MM.1S (cell line): ENCODE data around the gene ANKHD1.
"Not testable (repeated sequence)": the region's sequence is repeated elsewhere in the genome, so short reads cannot be mapped to it uniquely, and the experiment has no call there.

ENCODE experiments used
- DNase-seq: peaks from one replicate; pipeline ENCODE4 v3.0.0-alpha.2; 2015
- H2AFZ ChIP-seq: fragments of 300-600 bp; sonication (generic); 2 replicates; pipeline ENCODE4 v1.6.0; 2016; ENCODE audit warnings: antibody characterized with exemption, low read length
- H3F3A ChIP-seq: fragments of 300-600 bp; sonication (generic); 2 replicates; pipeline ENCODE4 v1.6.1; 2016; ENCODE audit warnings: mild to moderate bottlenecking, antibody characterized with exemption, low read length, moderate library complexity, mixed read lengths; ENCODE audit not compliant: insufficient read depth
- H3K27ac ChIP-seq: fragments of 300-600 bp; sonication (generic); 2 replicates; pipeline ENCODE4 v1.5.1; 2016; ENCODE audit warnings: mild to moderate bottlenecking, low read length
- H3K27me3 ChIP-seq: fragments of 300-600 bp; sonication (generic); replicated peaks from 2 replicates; pipeline ENCODE4 v1.6.0; 2016; ENCODE audit warnings: low read length; ENCODE audit not compliant: insufficient read depth
- H3K36me3 ChIP-seq: fragments of 300-600 bp; sonication (generic); replicated peaks from 2 replicates; pipeline ENCODE4 v1.6.1; 2016; ENCODE audit warnings: mild to moderate bottlenecking, low read length, mixed read lengths; ENCODE audit not compliant: insufficient read depth
- H3K4me1 ChIP-seq: fragments of 300-600 bp; sonication (generic); 2 replicates; pipeline ENCODE4 v1.6.1; 2016; ENCODE audit warnings: low read length, mixed read lengths
- H3K4me2 ChIP-seq: fragments of 300-600 bp; sonication (generic); 2 replicates; pipeline ENCODE4 v1.6.0; 2016; ENCODE audit warnings: low read depth, low read length
- H3K4me3 ChIP-seq: fragments of 300-600 bp; sonication (generic); 2 replicates; pipeline ENCODE4 v1.5.1; 2016; ENCODE audit warnings: low read length, mixed read lengths
- H3K79me2 ChIP-seq: fragments of 300-600 bp; sonication (generic); 2 replicates; pipeline ENCODE4 v1.6.1; 2016; ENCODE audit warnings: mixed run types, low read length, mixed read lengths
- H3K9ac ChIP-seq: fragments of 300-600 bp; sonication (generic); 2 replicates; pipeline ENCODE4 v1.6.1; 2016; ENCODE audit warnings: low read length, mixed read lengths
- H3K9me2 ChIP-seq: fragments of 300-600 bp; sonication (generic); replicated peaks from 2 replicates; pipeline ENCODE4 v1.6.1; 2016; ENCODE audit warnings: mild to moderate bottlenecking, low read length, mixed read lengths; ENCODE audit not compliant: insufficient read depth
- H3K9me3 ChIP-seq: fragments of 300-600 bp; sonication (generic); replicated peaks from 2 replicates; pipeline ENCODE4 v1.6.1; 2016; ENCODE audit warnings: mild to moderate bottlenecking, low read length, mixed read lengths; ENCODE audit not compliant: insufficient read depth
- H4K20me1 ChIP-seq: fragments of 300-600 bp; sonication (generic); 2 replicates; pipeline ENCODE4 v1.6.1; 2016; ENCODE audit warnings: mild to moderate bottlenecking, low read length, moderate library complexity, mixed read lengths; ENCODE audit not compliant: insufficient read depth
- EZH2 ChIP-seq: fragments of 300-600 bp; sonication (generic); optimal IDR thresholded peaks from 2 replicates; pipeline ENCODE3; 2017; ENCODE audit warnings: low read depth, mild to moderate bottlenecking, antibody characterized with exemption, low read length, mixed read lengths
- EZH2phosphoT487 ChIP-seq: fragments of 300-600 bp; sonication (generic); IDR thresholded peaks from 2 replicates; pipeline ENCODE4 v1.6.1; 2018; ENCODE audit warnings: antibody characterized with exemption, low read length
- TF ChIP-seq, protein P1 (sequence below): fragments of 300-600 bp; sonication (generic); IDR thresholded peaks from 2 replicates; pipeline ENCODE4 v1.5.1; 2016; ENCODE audit warnings: antibody characterized with exemption, low read length, mixed read lengths

Gene ANKHD1

DNA sequence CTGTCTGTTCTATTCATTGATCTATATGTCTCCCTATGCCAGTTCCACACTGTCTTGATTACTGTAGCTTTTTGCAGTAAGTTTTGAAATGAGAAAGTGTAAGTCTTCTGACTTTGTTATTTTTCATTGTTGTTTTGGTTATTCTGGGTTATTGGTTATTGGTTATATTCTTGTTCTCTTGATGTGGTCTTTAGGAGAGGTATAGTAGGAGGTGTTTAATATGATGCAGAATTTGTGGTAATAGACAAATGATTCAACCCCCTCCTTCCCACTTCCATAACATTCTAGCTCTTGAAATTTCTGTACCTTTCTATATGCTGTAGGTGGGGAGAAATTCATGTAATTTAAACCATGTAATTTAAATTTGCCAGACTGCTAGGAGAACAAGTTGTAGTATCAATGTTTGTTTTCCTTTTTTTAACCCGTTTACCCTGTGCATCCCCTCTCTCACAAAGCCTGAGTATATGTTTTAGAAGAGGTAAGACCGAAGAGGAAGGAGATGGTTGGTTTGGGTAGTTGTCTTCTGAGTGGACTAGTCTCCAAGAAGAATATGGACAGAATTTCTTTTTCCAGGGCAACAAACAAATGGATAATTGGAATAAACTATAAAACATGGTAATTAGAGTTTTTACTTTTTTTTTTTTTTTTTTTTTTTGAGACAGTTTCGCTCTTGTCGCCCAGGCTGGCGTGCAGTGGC lies 19.2 kb downstream of the ANKHD1 start:
- Histone ChIP-seq H4K20me1 (peaks cover 33% of the 10 kb centered on the region), H3K9me2 (no peaks in the 10 kb centered on the region), H3K9ac (no peak overlapping the region), H2AFZ (no peak overlapping the region), H3K9me3 (no peaks in the 10 kb centered on the region), H3K27me3 (no peaks in the 10 kb centered on the region), H3F3A (no peaks in the 10 kb centered on the region), H3K4me3 (no peak overlapping the region), H3K4me1 (no peaks in the 10 kb centered on the region), H3K27ac (no peak overlapping the region), H3K36me3 (no peaks in the 10 kb centered on the region; the same call in 1 of the 2 replicates), H3K79me2 (peaks cover 98% of the 10 kb centered on the region), H3K4me2 (no peak overlapping the region)
- TF ChIP-seq EZH2phosphoT487: no peak
- no peak for TF ChIP-seq EZH2
- TF ChIP-seq, protein P1, sequence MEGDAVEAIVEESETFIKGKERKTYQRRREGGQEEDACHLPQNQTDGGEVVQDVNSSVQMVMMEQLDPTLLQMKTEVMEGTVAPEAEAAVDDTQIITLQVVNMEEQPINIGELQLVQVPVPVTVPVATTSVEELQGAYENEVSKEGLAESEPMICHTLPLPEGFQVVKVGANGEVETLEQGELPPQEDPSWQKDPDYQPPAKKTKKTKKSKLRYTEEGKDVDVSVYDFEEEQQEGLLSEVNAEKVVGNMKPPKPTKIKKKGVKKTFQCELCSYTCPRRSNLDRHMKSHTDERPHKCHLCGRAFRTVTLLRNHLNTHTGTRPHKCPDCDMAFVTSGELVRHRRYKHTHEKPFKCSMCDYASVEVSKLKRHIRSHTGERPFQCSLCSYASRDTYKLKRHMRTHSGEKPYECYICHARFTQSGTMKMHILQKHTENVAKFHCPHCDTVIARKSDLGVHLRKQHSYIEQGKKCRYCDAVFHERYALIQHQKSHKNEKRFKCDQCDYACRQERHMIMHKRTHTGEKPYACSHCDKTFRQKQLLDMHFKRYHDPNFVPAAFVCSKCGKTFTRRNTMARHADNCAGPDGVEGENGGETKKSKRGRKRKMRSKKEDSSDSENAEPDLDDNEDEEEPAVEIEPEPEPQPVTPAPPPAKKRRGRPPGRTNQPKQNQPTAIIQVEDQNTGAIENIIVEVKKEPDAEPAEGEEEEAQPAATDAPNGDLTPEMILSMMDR: no peak
- DNase-seq: no peak

DNA sequence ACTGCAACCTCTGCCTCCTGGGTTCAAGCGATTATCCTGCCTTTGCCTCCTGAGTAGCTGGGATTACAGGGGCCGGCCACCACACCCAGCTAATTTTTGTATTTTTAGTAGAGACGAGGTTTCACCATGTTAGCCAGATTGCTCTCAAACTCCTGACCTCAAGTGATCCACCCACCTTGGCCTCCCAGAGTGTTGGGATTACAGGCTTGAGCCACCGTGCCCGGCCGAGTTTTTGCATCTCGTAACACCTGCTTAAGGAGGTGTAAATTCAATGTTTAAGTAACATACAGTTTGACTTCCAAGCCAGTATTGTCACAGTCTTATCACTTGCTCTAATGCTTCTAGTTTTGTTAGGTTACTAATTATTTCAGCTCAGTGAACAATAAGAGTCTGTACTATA lies 19.7 kb downstream of the ANKHD1 start:
- not testable (repeated sequence) for H3K9ac ChIP-seq, H3K27ac ChIP-seq, DNase-seq, H2AFZ ChIP-seq, H3K36me3 ChIP-seq, H3F3A ChIP-seq, H3K9me3 ChIP-seq, H3K4me2 ChIP-seq, H3K4me3 ChIP-seq, H3K27me3 ChIP-seq, H3K9me2 ChIP-seq, H3K4me1 ChIP-seq
- Histone ChIP-seq H4K20me1 (peaks cover 33% of the 10 kb centered on the region), H3K79me2 (peaks cover 97% of the 10 kb centered on the region)

DNA sequence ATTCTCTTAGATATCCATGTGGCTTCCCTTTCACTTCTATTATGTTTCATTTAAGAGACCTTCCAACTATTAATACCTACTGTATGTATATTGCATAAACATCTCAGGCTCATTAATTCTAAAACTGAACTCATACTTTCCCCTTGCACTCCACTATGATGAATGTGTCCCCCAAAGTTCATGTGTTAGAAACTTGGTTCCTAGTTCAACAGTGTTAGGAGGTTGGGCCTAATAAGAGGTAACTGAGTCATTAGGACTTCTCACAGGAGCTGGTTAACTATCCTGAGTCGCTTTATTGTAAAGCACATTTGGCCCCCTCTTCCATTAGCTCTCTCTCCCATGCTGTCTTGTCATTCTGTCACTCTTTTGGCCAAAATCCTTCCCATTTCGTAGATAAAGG lies 22.0 kb downstream of the ANKHD1 start:
- H4K20me1 ChIP-seq: peaks cover 33% of the 10 kb centered on the region
- no peaks in the 10 kb centered on the region for H3K9me2 ChIP-seq
- TF ChIP-seq, protein P1: no peak
- TF ChIP-seq EZH2phosphoT487: no peak
- H3K27me3 ChIP-seq: no peaks in the 10 kb centered on the region
- no peak overlapping the region for H3K9ac ChIP-seq
- no peaks in the 10 kb centered on the region for H3K9me3 ChIP-seq
- H3K36me3 ChIP-seq: no peaks in the 10 kb centered on the region
- H3K27ac ChIP-seq: no peak overlapping the region
- DNase-seq: no peak
- H3K4me3 ChIP-seq: no peak overlapping the region
- no peak overlapping the region for H3K4me2 ChIP-seq
- no peaks in the 10 kb centered on the region for H3F3A ChIP-seq
- peaks cover 81% of the 10 kb centered on the region for H3K79me2 ChIP-seq
- H2AFZ ChIP-seq: no peak overlapping the region
- no peaks in the 10 kb centered on the region for H3K4me1 ChIP-seq

DNA sequence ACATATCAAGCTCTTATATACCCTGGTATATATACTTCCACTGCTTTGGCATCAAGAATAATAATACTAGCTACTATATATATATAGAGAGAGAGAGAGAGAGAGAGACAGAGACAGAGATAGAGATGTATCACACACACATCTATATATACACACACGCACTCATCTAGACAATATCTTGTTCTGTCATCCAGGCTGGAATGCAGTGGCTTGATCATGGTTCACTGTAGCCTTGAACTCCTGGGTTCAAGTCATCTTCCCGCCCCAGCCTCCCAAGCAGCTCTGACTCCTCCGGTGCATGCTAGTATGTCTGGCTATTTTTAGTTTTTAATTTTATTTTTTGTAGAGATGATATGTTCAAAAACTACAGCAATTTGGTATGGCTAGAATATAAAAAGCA lies 22.5 kb downstream of the ANKHD1 start:
- no peak for DNase-seq
- Histone ChIP-seq H3K9me2 (no peaks in the 10 kb centered on the region), H3K79me2 (peaks cover 80% of the 10 kb centered on the region), H3K4me1 (no peaks in the 10 kb centered on the region), H3K4me2 (no peak overlapping the region), H2AFZ (no peak overlapping the region), H3K4me3 (no peak overlapping the region), H3K27me3 (no peaks in the 10 kb centered on the region), H3K36me3 (no peaks in the 10 kb centered on the region), H4K20me1 (peaks cover 33% of the 10 kb centered on the region), H3F3A (no peaks in the 10 kb centered on the region), H3K9ac (no peak overlapping the region), H3K9me3 (no peaks in the 10 kb centered on the region), H3K27ac (no peak overlapping the region)
- no peak for TF ChIP-seq EZH2phosphoT487
- no peak for TF ChIP-seq EZH2
- TF ChIP-seq, protein P1: no peak

DNA sequence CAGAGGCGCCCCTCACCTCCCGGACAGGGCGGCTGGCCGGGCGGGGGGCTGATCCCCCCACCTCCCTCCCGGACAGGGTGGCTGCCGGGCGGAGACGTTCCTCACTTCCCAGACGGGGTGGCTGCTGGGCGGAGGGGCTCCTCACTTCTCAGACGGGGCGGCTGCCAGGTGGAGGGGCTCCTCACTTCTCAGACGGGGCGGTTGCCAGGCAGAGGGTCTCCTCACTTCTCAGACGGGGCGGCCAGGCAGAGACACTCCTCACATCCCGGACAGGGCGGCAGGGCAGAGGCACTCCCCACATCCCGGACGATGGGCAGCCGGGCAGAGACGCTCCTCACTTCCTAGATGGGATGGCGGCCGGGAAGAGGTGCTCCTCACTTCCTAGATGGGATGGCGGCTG lies 26.1 kb downstream of the ANKHD1 start:
- H3K9me2 ChIP-seq, H3K27ac ChIP-seq, H2AFZ ChIP-seq, H3K36me3 ChIP-seq, H3K27me3 ChIP-seq, H3K4me2 ChIP-seq, H3K9ac ChIP-seq, H3K4me1 ChIP-seq, H3K4me3 ChIP-seq, H3F3A ChIP-seq, DNase-seq, H3K9me3 ChIP-seq: not testable (repeated sequence)
- H4K20me1 ChIP-seq: peaks cover 36% of the 10 kb centered on the region
- peaks cover 81% of the 10 kb centered on the region for H3K79me2 ChIP-seq
